Superior temporal gyrus (tissue), 1 donor: Measurements from ENCODE around the gene CCDC57.
"Not testable (repeated sequence)": the region's sequence is repeated elsewhere in the genome, so short reads cannot be mapped to it uniquely, and the experiment has no call there.

Experiments used
- DNase-seq: peaks from one replicate; pipeline ENCODE4 v3.0.0-alpha.2; 2016; ENCODE audit errors: extremely low spot score

Gene CCDC57

DNA sequence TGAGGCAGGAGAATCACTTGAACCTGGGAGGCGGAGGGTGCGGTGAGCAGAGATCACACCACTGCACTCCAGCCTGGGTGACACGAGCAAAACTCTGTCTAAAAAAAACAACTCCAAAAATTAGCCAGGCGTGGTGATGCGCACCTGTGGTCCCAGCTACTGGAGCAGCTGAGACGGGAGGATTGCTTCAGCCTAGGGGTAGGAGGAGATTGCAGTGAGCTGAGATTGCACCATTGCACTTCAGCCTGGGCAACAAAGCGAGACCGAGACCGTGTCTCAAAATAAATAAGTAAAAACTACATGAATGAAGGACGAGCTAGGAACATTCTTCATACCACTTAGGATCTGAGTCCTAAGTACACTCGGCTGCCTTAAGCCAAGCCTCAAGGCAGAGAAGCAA, 35.4 kb downstream of the CCDC57 start:
- no peak for DNase-seq

DNA sequence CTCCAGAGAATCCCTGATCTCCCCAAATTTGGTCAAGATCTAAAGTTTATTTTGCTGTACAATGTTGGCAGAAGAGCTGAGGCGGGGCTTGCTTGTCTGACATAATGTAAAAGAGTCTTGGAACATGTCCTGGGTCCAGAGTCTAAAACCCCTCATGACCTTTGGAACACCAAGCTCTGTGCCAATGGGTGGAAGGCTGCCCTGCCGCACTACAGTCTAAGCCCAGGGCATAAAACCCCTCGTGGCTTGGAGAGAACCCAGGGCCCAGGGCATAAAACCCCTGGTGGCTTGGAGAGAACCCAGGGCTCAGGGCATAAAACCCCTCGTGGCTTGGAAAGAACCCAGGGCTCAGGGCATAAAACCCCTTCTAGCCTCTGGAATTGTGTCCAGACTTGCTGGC, 36.7 kb downstream of the CCDC57 start:
- no peak for DNase-seq

DNA sequence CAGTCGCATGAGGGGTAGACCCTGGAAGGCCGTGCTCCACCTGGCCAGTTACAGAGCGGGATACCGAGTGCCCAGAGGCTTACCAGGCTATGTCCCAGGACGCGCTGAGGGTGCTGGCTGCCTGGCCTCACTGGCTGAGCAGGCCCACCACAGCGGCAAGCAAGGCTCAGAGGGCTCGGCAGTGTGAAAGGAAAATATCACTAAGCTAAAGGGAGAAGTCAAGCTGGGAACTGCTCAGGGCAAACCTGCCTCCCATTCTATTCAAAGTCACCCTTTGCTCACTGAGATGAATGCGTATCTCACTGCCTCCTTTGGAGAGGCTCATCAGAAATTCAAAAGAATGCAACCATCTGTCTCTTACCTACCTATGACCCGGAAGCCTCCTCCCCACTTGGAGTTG, 37.4 kb downstream of the CCDC57 start:
- no peak for DNase-seq

DNA sequence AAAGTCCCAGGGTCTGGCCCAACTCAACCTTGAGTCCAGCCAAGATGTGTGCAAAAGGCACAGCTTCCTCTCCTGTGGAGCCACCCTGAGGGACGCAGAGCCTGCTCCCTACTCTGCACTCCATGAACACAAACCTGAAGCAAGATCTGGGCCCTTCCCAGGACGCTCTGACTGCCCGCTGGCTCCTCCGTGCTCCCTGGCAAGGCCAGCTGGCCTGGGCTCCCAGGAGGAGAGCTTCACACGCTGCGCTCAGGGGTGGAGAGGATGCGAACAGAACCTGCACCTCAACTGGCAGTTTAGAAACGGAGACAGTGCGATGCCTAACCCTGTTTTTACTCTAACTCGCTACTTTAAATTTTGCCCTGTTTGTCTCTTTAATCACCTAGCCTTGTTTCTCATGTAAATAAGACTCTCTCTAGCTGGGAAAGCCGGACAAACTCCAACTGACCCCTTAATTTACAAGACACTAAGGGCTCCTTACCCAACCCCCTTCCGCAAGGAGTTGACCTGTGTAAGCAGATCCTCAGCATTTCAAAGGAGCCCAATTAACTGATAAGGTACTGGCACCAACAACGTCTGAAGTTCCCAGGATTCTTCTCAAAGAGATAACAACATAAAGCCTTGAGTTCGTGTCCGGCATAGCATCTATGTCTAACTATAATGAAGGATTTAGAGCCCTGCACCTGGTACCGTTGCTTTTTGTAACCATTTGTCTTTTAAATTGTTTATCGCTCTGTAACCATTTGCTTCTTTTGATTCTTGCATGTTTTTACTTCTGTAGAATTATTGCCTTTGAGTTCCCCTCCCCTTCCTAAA, 38.4 kb downstream of the CCDC57 start:
- DNase-seq: not testable (repeated sequence)

DNA sequence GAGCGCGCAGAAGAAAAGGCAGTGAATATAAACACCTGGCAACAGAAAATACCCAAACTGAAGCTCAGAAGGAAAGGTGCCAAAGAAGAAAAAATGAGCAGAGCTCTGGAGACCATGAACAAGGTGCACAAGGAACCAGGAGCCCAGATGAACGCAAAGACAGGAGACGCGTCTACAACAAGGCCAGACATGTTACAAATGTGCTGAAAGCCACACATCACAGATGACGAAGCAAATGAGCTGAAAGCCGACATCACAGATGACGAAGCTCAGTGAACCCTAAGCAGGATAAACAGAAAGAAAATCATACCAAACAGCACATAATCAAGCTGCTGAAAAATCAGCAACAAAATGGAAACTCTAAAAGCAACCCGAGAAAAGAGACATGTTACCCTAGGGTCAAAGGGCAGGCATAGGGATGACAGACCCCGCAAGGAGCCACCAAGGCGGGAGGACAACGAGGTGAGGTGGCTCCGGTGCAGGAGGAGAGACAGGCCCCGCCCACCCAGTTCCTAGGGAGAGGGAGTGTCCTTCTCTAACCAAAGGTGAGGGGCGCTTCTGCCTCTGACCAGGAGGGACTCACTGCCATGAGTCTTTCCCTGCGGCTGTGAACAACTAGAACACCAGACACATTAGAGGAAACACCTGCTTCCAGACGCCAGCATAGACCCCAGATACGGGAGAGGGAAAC, 39.1 kb downstream of the CCDC57 start:
- no peak for DNase-seq

DNA sequence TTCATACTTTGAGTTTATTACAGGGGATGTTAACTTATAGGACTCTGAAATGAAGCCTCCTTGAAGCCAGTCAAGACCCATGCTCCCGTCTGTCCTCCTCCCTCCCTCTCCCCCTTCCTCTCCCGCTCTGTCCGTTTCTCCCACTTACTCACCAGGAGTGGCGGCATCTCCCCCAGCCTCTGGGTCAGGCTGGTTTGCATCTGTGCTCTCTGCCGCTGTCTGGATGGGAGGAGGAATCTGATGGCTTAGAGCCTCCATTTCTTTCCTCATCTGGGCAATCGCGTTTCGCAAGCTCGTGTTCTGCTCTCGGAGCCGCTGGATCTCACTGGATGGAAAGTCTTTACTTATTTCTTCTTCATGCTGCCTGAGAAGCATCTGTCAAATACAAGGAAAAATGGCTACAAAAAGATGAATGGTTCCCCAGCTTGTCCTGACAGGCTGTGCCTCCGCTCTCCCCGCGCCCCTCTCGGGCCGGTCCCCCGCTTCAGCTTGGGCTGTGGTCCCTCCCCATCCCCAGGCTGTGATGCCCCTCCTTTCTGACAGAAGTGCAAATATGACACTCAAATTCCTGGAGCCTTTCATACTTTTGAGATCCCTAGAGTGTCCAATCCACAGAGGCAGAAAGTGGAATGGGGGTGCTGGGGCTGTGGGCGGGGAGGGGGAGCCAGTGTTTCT, 40.0 kb downstream of the CCDC57 start:
- DNase-seq: no peak

DNA sequence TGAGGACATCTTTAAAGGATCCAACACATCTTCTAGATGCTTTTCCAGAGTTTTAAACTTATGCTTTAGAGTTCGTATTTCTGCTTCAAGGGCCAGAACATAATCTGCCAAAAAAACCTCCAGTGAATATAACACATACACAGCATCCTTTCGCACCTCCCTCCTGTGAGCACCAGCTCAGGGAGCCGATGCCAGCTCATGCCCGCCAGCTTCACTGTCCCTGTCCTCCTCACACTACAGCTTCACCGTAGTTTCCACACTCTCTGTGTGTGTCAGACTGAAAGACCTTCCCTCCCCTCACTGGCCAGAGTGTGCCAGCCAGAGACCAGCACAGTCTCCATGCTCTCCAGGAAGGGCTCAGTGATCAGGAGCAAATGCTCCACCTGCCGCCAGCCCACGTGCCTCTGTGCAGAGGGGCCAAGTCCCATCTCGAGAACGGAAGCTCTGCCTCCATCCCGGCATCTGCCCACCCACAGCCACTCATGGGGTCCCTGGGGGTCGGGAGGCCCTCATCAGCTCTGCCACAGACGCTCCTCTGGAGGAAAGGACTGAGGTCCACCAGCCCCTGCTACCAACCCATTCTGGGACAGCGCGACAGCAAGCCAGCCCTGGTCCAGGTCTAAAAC, 40.8 kb downstream of the CCDC57 start:
- peak; percentile 42 for DNase-seq

DNA sequence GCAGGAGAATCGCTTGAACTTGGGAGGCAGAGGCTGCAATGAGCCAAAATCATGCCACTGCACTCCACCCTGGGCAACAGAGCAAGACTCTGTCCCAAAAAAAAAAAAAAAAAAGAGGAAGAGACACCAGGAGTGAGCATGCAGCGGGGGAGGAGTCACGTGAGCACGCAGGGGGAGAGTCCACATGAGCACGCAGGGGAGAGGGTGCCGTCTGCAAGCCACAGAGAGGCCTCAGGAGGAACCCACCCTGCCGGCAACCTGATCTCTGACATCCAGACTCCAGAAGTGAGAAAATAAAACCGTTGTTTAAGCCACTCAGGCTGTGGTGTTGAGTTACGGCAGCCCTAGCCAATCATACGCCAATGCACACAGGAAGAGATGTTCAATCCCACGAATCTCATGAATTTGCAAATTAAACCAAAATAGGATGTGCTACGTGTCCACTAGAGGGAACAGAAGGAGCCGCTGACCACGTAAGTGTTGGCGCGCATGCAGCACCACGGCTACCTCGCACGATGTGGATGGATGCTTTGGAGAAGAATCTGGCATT, 42.2 kb downstream of the CCDC57 start:
- peak; percentile 35 for DNase-seq

DNA sequence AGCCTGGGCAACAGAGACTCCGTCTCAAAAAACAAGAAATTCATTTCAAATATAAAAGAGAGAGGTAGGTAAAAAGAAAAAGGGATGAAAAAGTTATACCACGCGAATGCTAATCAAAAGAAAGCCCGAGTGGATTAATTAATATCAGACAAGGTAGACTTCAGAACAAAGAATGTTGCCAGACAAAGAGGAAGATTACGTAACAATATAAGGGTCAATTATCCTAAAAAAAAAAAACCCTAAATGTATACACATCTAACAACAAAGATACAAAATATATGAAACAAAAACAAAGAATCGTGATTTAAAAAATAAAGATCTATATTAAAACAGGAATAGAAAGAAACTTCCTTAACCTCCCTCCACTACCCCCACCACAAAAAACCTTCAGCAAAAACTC, 44.1 kb downstream of the CCDC57 start:
- DNase-seq: no peak

DNA sequence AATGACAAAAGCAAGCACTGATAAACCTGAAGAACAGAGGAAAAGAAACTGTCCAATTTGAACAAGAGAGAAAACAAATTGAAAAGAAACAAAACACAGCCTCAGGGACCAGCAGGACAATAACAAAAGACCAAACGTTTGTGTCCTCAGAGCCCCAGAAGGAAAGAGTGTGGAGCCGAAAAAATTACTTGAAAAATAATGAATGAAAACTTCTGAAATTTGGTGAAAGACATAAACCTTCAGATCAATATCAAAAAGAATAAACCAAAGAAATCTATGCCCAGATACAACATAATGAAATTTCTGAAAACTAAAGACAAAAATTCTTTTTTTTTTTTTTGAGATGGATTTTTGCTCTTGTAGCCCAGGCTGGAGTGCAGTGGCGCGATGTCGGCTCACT, 45.6 kb downstream of the CCDC57 start:
- no peak for DNase-seq

DNA sequence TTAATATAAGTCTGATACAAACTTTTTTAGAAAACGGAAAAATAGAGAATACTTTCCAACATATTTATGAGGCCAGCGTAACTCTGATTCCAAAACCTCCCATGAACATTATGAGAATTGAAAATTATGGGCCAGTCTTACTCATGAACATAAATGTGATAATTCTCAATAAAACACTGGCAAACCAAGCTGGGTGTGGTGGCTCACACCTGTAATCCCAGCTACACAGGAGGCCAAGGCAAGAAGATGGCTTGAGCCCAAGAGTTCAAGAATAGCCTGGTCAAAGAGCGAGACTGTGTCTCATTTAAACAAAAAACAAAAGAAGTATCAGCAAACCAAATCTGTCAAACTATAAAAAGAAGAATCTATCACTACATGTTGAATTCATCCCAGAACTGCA, 47.8 kb downstream of the CCDC57 start:
- DNase-seq: no peak

DNA sequence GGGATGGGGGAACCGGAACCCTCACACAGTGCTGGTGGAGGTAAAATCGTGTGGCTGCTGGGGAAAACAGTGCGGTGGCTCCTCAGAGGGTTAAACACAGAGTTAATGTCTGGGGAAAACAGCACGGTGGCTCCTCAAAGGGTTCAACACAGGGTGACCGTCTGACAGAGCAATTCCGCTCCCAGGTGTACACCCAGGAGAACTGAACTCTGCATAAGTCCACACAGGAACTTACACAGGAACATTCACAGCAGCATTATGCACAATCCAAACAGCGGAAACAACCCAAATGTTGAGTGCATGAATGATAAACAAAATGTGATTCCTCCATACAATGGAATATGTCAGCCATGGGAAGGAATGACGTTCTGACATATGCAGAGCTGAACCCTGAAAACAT, 51.4 kb downstream of the CCDC57 start:
- no peak for DNase-seq

DNA sequence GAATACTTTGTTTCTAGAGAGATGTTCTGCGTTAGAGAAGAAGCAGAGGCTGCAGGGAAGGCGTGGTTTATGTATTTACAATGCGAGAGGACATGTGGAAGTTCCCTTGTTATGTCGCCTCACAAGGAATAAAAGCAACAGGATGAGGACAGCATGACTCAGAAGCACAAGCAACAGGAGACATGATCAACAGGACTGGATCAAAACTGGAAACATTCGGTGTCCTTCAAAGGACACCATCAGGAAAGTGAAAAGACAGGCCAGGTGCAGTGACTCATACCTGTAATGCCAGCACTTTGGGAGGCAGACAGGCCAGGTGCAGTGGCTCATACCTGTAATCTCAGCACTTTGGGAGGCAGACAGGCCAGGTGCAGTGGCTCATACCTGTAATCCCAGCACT, 52.6 kb downstream of the CCDC57 start:
- no peak for DNase-seq

DNA sequence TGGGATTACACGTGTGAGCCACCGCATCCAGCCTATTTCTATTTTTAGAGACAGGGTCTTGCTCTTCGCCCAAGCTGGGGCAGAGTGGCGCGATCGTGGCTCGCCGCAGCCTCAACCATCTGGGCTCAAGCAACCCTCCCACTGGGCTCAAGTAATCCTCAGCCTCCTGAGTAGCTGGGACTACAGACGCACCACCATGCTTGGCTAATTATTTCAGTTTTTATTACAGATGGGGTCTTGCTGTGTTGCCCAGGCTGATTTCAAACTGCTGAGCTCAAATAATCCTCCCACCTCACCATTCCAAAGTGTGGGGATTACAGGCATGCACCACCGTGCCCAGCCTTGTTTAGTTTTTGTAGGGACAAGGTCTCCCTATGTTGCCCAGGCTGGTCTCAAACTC, 53.8 kb downstream of the CCDC57 start:
- DNase-seq: no peak

DNA sequence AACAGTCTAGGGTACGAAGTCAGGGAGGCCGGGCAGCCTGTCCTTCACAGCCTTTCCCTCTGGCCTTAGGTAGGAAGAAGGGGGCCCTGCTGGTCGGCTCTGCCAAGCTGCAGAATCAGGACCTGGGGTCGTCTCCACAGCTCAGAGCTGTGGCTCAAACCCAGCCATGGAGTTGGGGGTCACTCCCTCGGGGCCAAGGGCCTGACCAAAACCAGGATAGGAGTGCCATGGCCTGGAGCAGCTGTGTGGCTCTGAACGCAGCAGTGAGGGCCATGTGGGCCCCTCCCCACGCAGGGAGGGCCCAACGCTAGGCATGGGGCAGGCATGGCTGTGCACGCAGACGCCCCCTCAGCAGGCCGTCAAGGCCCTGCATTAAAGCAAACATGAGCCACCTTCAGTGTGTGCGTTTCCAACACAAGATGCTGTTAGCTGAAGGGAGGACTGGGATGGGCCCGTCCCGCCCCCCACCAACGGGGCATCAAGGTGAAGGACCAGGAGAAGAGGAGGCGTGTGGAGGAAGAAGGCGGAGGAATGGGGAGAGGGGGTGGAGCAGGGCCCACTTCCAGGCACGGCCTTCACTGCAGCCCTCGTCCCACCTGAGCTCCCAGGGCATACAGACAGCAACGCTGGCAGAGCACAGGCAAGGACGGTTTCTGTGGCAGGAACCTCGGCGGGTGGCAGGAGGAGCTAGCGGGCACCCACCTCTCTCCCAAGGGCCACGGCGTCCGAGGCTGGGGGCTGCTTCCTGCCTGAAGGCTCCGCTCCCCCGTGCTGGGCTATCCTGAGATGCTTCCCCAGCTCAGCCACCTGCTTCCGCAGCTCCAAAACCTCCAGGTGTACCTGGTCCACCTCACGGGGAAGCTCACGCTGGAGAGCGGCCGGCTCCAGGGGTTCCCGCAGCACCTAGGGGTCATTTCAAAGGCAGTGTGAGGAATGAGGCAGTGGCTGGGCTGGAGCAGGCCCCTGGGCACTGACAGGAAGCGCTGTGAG, 55.3 kb downstream of the CCDC57 start:
- DNase-seq: no peak

DNA sequence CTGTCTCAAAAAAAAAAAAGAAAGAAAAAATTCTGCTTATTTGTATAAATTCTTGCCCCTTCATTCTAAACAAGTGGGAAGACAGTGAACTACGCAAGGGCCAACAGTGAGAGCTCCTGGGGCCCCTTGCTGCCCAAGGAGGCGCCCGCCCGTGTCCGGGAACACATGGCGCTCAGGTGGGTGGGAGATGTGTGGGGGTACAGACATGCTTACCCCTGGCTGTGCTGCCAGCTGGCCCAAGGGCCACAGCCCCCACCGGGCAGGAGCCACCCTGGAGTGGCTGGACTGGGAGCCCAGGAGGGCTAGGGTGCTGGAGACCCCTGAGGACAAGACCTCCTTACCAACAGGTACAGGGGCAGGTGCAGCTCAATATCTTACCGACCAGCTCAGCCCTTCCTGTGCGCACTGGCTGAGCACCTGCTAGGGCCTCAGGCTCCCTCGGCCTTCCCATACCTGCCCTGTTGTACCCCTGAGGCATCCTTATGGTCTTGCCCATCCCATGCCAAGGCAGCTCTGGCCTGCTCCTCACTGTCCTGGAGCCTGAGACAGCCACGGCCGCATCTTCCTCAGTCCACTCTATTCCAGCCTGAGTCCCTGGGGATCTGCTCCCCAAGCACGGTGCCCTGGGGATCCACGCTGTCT, 56.2 kb downstream of the CCDC57 start:
- DNase-seq: no peak

DNA sequence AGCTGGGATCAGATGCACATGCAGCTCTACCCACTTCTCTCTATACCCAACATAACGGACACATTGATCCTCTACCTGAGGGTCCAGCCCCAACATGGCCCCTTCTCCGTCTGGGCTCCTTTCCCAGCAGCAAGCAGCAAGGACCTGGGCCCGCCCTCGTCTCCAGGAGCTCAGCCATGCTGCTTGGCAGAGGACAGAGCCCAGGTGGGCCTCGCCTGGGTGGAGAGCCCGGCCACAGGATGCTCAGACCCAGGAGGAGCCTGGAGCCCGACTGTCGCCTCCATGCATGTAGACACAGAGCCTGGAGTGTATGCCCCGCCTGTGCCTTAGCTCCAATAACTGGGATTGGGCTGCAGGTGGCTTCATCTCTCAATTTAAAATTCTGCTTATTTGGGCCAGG, 57.0 kb downstream of the CCDC57 start:
- no peak for DNase-seq

DNA sequence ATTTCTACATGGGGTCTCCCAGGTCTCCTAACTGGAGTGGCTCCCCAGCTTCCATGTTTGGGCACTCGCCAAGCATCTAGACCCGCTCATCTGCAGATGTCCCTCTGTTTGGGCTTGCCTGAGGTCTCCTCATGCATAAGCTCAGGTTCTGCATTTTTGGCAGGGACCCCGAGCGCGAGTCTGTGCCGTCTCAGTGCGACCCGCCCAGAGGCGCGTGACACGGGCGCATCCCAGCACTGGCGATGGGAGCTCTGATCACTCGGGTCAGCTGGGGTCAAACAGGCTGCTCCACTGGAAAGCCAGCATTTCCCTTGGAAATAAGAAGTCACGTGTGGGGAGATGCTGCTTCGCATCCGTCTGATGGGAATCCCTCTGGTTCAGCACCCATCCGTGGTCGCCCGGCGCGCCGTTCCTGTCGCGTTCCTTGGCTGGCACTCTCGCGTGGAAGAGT, 57.7 kb downstream of the CCDC57 start:
- DNase-seq: no peak

DNA sequence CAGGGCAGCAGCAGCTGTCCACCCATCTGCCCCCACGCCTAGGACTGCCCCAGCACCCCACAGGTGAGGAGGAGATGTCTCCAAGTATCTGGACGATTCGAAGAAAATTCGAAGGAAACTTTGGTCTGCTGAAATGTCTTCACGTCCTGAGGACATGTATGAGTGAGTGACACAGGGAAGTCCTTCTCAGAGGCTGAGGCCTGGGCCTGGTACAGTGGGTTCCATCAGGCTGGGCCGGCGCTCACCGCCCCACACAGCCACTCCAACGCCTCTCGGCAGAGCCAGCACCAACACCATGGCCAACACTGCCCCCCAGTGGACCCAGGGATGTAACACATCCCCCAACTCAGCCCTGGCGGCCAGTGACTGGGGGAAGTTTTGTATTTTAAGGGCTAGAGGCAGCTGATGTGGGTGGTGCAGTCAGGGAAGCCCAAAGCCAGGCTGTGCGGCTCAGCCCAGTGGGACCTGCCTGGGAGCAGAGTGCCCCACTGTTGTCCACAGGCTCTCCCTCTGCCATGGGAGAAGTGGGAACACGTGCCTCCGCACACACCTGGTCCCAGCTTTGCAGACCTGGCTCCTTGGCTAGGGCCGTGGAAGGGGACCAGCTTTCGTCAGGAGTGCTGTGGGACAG, 58.8 kb downstream of the CCDC57 start:
- DNase-seq: peak; percentile 85

DNA sequence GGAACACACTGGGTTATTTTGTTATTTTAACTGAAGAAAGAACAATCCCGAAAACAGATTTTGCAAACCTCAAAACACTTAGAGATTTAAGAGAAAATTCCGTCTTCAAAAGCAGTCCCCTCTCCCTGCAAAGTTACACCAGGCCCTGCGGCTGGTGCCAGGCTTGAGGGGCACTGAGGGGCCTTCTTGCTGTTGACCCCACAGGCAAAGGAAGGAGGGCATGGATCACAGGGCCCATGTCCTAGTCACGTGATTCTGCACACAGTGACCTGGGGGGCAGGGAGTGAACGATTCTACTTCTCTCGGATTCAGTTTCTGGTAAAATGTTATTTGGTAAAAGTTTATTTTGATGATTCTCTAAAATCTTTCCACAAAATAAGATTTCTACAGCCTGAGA, 59.3 kb downstream of the CCDC57 start:
- no peak for DNase-seq
